Liver (tissue), 9 donors: ENCODE results near the gene VENTX. TPM values are rescaled to one million over a fixed set of nuclear protein-coding genes. Genes with fewer than 3 reads are reported as not detected.

Experiments
- DNase-seq: peaks from one replicate; pipeline ENCODE4 v3.0.0-alpha.2; 2017; ENCODE audit warnings: low spot score
- H3K27ac ChIP-seq, 2 donors: one replicate each; pipeline ENCODE4 v1.7.0; 2013; ENCODE audit warnings: inconsistent platforms in 2 of 2, low read length in 2 of 2, control low read depth in 1 of 2, low read depth in 1 of 2, mild to moderate bottlenecking in 1 of 2
- H3K27me3 ChIP-seq, 4 donors: one replicate each; pipeline versions ENCODE4 v1.6.1 to v1.7.0; 2013; ENCODE audit warnings: low read length in 3 of 4, inconsistent platforms in 1 of 4, mild to moderate bottlenecking in 1 of 4, moderate library complexity in 1 of 4; ENCODE audit not compliant: control insufficient read depth in 4 of 4, insufficient read depth in 4 of 4
- H3K36me3 ChIP-seq, 4 donors: one replicate each; pipeline versions ENCODE4 v1.6.1 to v1.7.0; 2013; ENCODE audit warnings: low read length in 3 of 4, mild to moderate bottlenecking in 3 of 4, low read depth in 1 of 4, moderate library complexity in 1 of 4; ENCODE audit not compliant: control insufficient read depth in 4 of 4, insufficient read depth in 3 of 4
- H3K4me1 ChIP-seq, 4 donors: one replicate each; pipeline versions ENCODE4 v1.6.1 to v1.7.0; 2013; ENCODE audit warnings: low read length in 3 of 4, mild to moderate bottlenecking in 3 of 4, moderate library complexity in 1 of 4; ENCODE audit not compliant: control insufficient read depth in 4 of 4, insufficient read depth in 4 of 4
- H3K4me3 ChIP-seq, 3 donors: one replicate each; pipeline versions ENCODE4 v1.6.1 to v1.7.0; 2013; ENCODE audit warnings: low read length in 3 of 3, control low read depth in 1 of 3, low read depth in 1 of 3, mild to moderate bottlenecking in 1 of 3
- H3K9ac ChIP-seq, 2 donors: one replicate each; pipeline ENCODE4 v1.7.0; 2013; ENCODE audit warnings: low read length in 2 of 2, mild to moderate bottlenecking in 2 of 2, moderate library complexity in 2 of 2, control low read depth in 1 of 2, low read depth in 1 of 2
- H3K9me3 ChIP-seq, 4 donors: one replicate each; pipeline versions ENCODE4 v1.6.1 to v1.7.0; 2013; ENCODE audit warnings: low read length in 3 of 4; ENCODE audit not compliant: control insufficient read depth in 4 of 4
- ATF3 ChIP-seq: IDR thresholded peaks from 2 replicates; pipeline ENCODE4 v1.6.1; 2016; ENCODE audit warnings: antibody characterized with exemption
- CTCF ChIP-seq: fragments of 150-350 bp; IDR thresholded peaks from 2 replicates; pipeline ENCODE4 v1.5.1; 2017; ENCODE audit warnings: improper control_type of control experiment, low read depth, low read length; ENCODE audit not compliant: missing input control
- EGR1 ChIP-seq, 2 donors: IDR thresholded peaks; 2 replicates each; pipeline ENCODE4 v1.6.1; 2016 to 2018; ENCODE audit warnings: antibody characterized with exemption in 2 of 2, low read depth in 2 of 2
- FOXA2 ChIP-seq: IDR thresholded peaks from 2 replicates; pipeline ENCODE4 v1.6.1; 2016; ENCODE audit warnings: antibody characterized with exemption
- GABPA ChIP-seq, 2 donors: IDR thresholded peaks in 1 of 2; conservative IDR thresholded peaks in 1 of 2; 2 replicates each; pipeline ENCODE4 v1.6.1; 2016; ENCODE audit warnings: antibody characterized with exemption in 2 of 2, mild to moderate bottlenecking in 1 of 2, moderate library complexity in 1 of 2
- HNF4A ChIP-seq, 2 donors: conservative IDR thresholded peaks; 2 replicates each; pipeline ENCODE4 v1.6.1; 2016; ENCODE audit warnings: antibody characterized with exemption in 2 of 2, mild to moderate bottlenecking in 2 of 2
- HNF4G ChIP-seq: IDR thresholded peaks from 2 replicates; pipeline ENCODE4 v1.6.1; 2016; ENCODE audit warnings: antibody characterized with exemption
- JUND ChIP-seq, 2 donors: IDR thresholded peaks; 2 replicates each; pipeline ENCODE4 v1.6.1; 2016; ENCODE audit warnings: antibody characterized with exemption in 2 of 2
- MAX ChIP-seq: IDR thresholded peaks from 2 replicates; pipeline ENCODE4 v1.6.1; 2016; ENCODE audit warnings: antibody characterized with exemption
- RAD21 ChIP-seq, 2 donors: IDR thresholded peaks; 2 replicates each; pipeline ENCODE4 v1.6.1; 2016; ENCODE audit warnings: antibody characterized with exemption in 2 of 2, mild to moderate bottlenecking in 2 of 2
- REST ChIP-seq: IDR thresholded peaks from 2 replicates; pipeline ENCODE4 v1.6.1; 2016; ENCODE audit warnings: antibody characterized with exemption, mild to moderate bottlenecking
- SP1 ChIP-seq: IDR thresholded peaks from 2 replicates; pipeline ENCODE4 v1.6.1; 2018; ENCODE audit warnings: antibody characterized with exemption, mild to moderate bottlenecking
- TAF1 ChIP-seq: conservative IDR thresholded peaks from 2 replicates; pipeline ENCODE4 v1.6.1; 2016; ENCODE audit warnings: antibody characterized with exemption, mild to moderate bottlenecking
- WGBS: extraction: QIAGEN DNeasy Blood & Tissue Kit; methylation state at CpG from one replicate; pipeline ENCODE4 v1.1.7; 2013; 5-methylcytosine and 5-hydroxymethylcytosine counted together
- polyA plus RNA-seq, 2 donors: library from polyadenylated mRNA; stranded (reverse) in 1 of 2; unstranded in 1 of 2; fragments of 200-250 nt in 1 of 2; fragments of >200 nt in 1 of 2; fragmentation: Nextera tagmentation in 1 of 2; extraction: Ambion mirVana in 1 of 2; gene quantifications; one replicate each; pipeline versions ENCODE4 v1.2.1 to v1.2.3, GENCODE V29; 2013 to 2015
- total RNA-seq, 2 donors: library from RNA; depleted of rRNA; stranded (reverse); fragments of >200 nt; gene quantifications; one replicate each; pipeline ENCODE4 v1.2.3, GENCODE V29; 2014
- TF ChIP-seq, protein P1 (sequence below): IDR thresholded peaks from 2 replicates; pipeline ENCODE4 v1.6.1; 2016; ENCODE audit warnings: antibody characterized with exemption
- donor health status: healthy.
- donor health status: healthy.
- donor health status: healthy.
- donor health status: healthy.
- donor health status: healthy.

Gene VENTX
- total and polyA plus RNA-seq, 4 donors: 0.05 to 0.25 (median 0.09) TPM

- TF ChIP-seq CTCF (no peak), HNF4G (no peak), TAF1 (no peak), RAD21 (IDR thresholded peaks at IDR 0.05) (no peak), FOXA2 (no peak), SP1 (no peak)
Observed at GRCh38 chr10:133201948-133202725, 35.5 kb upstream of the VENTX start (continued).

- Histone ChIP-seq H3K4me3 (no peak overlapping the region), H3K9ac (no peak overlapping the region), H3K27me3 (no peaks in the 10 kb centered on the region), H3K9me3 (no peaks in the 10 kb centered on the region), H3K4me1 (no peaks in the 10 kb centered on the region), H3K36me3 (peaks cover 0 to 14% (median 0%) of the 10 kb centered on the region in 4 donors), H3K27ac (no peak overlapping the region)
- WGBS: 86% methylated on average over 62 of the region's 62 CpGs
- TF ChIP-seq TAF1: no peak
- no peak for DNase-seq
Observed at GRCh38 chr10:133202778-133203651, 34.6 kb upstream of the VENTX start.

DNA sequence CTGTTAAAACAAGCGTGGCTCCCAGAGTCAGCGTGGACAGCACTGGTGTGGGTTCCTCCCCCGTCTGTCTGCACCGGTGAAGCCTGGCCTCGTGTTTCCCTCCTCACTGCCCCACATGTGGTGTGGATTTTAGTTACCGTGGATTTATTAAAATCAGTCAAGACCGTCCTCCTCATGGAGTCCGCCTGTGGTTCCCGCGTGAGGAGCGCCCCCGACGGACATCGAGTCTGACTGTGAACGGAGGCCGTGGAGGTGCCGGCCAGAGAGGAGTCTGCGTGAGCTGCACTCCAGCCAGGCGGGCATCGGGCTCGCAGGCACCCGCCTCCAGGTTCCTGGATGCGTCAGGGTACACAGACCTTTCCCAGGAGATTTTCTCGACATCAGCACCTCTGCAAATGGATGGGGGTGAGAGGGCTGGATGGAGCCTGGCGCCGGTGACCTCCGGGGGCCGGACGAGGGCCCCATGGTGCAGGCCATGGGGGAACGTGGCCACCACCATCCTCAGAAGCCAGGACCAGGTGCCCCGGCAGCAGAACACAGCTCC lies 33.9 kb upstream of the VENTX start:
- 90% methylated on average over 31 of the region's 31 CpGs for WGBS
- H3K27me3 ChIP-seq: no peaks in the 10 kb centered on the region
- no peak overlapping the region for H3K4me3 ChIP-seq
- H3K9me3 ChIP-seq: no peaks in the 10 kb centered on the region
- peaks cover 0 to 14% (median 0%) of the 10 kb centered on the region in 4 donors for H3K36me3 ChIP-seq
- H3K27ac ChIP-seq: no peak overlapping the region
- TF ChIP-seq GABPA (IDR thresholded peaks at IDR 0.05 in 1 of 2, conservative IDR thresholded peaks at IDR 0.05 in 1 of 2) (no peak), JUND (IDR thresholded peaks at IDR 0.05) (no peak), HNF4G (no peak), MAX (no peak), REST (no peak), EGR1 (IDR thresholded peaks at IDR 0.05; ENCODE audit: low read depth in 2 of 2) (no peak), HNF4A (conservative IDR thresholded peaks at IDR 0.05) (no peak), SP1 (no peak), ATF3 (no peak), CTCF (no peak)
- TF ChIP-seq, protein P1, sequence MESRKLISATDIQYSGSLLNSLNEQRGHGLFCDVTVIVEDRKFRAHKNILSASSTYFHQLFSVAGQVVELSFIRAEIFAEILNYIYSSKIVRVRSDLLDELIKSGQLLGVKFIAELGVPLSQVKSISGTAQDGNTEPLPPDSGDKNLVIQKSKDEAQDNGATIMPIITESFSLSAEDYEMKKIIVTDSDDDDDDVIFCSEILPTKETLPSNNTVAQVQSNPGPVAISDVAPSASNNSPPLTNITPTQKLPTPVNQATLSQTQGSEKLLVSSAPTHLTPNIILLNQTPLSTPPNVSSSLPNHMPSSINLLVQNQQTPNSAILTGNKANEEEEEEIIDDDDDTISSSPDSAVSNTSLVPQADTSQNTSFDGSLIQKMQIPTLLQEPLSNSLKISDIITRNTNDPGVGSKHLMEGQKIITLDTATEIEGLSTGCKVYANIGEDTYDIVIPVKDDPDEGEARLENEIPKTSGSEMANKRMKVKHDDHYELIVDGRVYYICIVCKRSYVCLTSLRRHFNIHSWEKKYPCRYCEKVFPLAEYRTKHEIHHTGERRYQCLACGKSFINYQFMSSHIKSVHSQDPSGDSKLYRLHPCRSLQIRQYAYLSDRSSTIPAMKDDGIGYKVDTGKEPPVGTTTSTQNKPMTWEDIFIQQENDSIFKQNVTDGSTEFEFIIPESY: no peak
- no peaks in the 10 kb centered on the region for H3K4me1 ChIP-seq
- no peak for DNase-seq
- H3K9ac ChIP-seq: no peak overlapping the region
